Thymus (tissue), 11 donors: Measurements from ENCODE around the gene ANKIB1. TPM values are rescaled to one million over a fixed set of nuclear protein-coding genes. Genes with fewer than 3 reads are reported as not detected.
A peak's percentile ranks its signal among the peaks of the same experiment; 100 is the strongest.
"Not testable (repeated sequence)": the region's sequence is repeated elsewhere in the genome, so short reads cannot be mapped to it uniquely, and the experiment has no call there.

Experiments used
- DNase-seq, 9 donors: peaks; one replicate each; pipeline ENCODE4 v3.0.0-alpha.2; 2013; ENCODE audit warnings: low spot score in 9 of 9, low read depth in 6 of 9, missing footprints in 1 of 9
- H3K27ac ChIP-seq, 2 donors: one replicate each; pipeline ENCODE4 v1.5.1; 2013; ENCODE audit warnings: control low read depth in 1 of 2, low read depth in 1 of 2, low read length in 1 of 2, mild to moderate bottlenecking in 1 of 2, moderate library complexity in 1 of 2
- H3K27me3 ChIP-seq, 2 donors: one replicate each; pipeline ENCODE4 v1.5.1; 2013; ENCODE audit warnings: low read length in 1 of 2; ENCODE audit not compliant: control insufficient read depth in 2 of 2, insufficient read depth in 1 of 2
- H3K36me3 ChIP-seq, 2 donors: one replicate each; pipeline ENCODE4 v1.5.1; 2013; ENCODE audit warnings: low read length in 1 of 2, mild to moderate bottlenecking in 1 of 2, moderate library complexity in 1 of 2; ENCODE audit not compliant: control insufficient read depth in 2 of 2, insufficient read depth in 2 of 2
- H3K4me1 ChIP-seq, 2 donors: one replicate each; pipeline ENCODE4 v1.5.1; 2013; ENCODE audit warnings: low read length in 2 of 2; ENCODE audit not compliant: control insufficient read depth in 2 of 2, insufficient read depth in 2 of 2
- H3K4me3 ChIP-seq, 2 donors: one replicate each; pipeline ENCODE4 v1.5.1; 2013; ENCODE audit warnings: low read length in 2 of 2, control low read depth in 1 of 2, mild to moderate bottlenecking in 1 of 2
- H3K9me3 ChIP-seq, 2 donors: one replicate each; pipeline ENCODE4 v1.5.1; 2013; ENCODE audit warnings: low read length in 1 of 2, mild to moderate bottlenecking in 1 of 2; ENCODE audit not compliant: control insufficient read depth in 2 of 2, insufficient read depth in 1 of 2
- WGBS: extraction: QIAGEN DNeasy Blood & Tissue Kit; methylation state at CpG from one replicate; pipeline ENCODE4 v1.1.7; 2013; 5-methylcytosine and 5-hydroxymethylcytosine counted together
- polyA plus RNA-seq: library from polyadenylated mRNA; stranded (reverse); fragments of 200-250 nt; gene quantifications from one replicate; pipeline ENCODE4 v1.2.3, GENCODE V29; 2013
- total RNA-seq: library from RNA; stranded (reverse); fragments of 120-200 nt; gene quantifications from one replicate; pipeline ENCODE4 v1.2.4, GENCODE V29; 2013
- donor health status: healthy.

Gene ANKIB1
- total and polyA plus RNA-seq, 2 donors = 27.0 to 36.5 TPM

DNA sequence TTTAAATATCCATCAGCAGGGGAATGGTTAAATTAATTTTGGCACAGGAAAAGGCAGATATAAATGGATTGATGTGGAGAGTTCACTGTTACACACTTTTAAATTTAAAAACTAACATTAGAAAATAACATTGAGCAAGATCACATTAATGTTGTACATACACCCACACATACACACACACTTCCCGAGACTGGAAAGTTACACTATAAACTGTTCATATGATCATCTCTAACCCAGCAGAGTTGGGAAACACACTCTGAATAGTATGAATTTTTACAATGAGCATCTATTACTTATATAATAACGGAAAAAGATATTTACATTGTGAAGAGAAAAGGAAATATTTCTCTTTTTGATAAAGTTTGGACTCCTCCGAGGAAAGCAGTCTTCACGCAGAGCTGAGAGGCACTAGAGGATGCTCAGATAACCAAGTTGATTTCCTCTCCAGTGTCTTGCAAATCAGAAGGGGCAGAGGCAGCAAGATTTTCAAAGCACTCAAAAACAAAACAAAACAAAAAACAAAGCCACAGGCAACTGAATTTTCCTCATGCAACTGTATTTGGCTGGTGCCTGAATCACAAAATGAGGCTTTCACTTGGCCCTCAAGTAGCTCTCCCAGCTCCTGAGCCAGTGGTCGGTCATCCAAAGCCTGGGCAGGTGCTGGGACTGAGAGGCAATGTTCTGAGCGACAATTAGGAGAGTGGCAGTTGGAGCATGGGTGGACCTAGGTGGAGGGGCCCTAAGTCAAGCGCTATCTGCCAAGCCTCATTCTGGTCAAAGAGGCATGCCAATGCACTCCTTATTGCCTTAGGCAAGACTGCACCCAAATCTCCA, 191.1 kb downstream of the ANKIB1 start:
- Histone ChIP-seq H3K27ac (no peak overlapping the region), H3K36me3 (no peaks in the 10 kb centered on the region), H3K27me3 (no peaks in the 10 kb centered on the region), H3K4me1 (no peaks in the 10 kb centered on the region), H3K4me3 (no peak overlapping the region), H3K9me3 (no peaks in the 10 kb centered on the region)
- no peak for DNase-seq
- WGBS = 84% methylated on average over 7 of the region's 7 CpGs

GRCh38 chr7:92437956-92438491, 192.2 kb downstream of the ANKIB1 start:
- H3K4me3 ChIP-seq = no peak overlapping the region
- WGBS = 94% methylated on average over 6 of the region's 6 CpGs
- H3K9me3 ChIP-seq = no peaks in the 10 kb centered on the region

GRCh38 chr7:92442720-92443119, 196.9 kb downstream of the ANKIB1 start:
- not testable (repeated sequence) for H3K9me3 ChIP-seq, H3K27ac ChIP-seq, H3K36me3 ChIP-seq, DNase-seq, H3K4me1 ChIP-seq, H3K4me3 ChIP-seq, H3K27me3 ChIP-seq
- WGBS = 89% methylated on average over 2 of the region's 2 CpGs

More at GRCh38 chr7:92437956-92438491, 192.2 kb downstream of the ANKIB1 start:
- H3K4me1 ChIP-seq = no peaks in the 10 kb centered on the region
- H3K27ac ChIP-seq = no peak overlapping the region
- no peak for DNase-seq
- no peaks in the 10 kb centered on the region for H3K27me3 ChIP-seq
- H3K36me3 ChIP-seq = no peaks in the 10 kb centered on the region

DNA sequence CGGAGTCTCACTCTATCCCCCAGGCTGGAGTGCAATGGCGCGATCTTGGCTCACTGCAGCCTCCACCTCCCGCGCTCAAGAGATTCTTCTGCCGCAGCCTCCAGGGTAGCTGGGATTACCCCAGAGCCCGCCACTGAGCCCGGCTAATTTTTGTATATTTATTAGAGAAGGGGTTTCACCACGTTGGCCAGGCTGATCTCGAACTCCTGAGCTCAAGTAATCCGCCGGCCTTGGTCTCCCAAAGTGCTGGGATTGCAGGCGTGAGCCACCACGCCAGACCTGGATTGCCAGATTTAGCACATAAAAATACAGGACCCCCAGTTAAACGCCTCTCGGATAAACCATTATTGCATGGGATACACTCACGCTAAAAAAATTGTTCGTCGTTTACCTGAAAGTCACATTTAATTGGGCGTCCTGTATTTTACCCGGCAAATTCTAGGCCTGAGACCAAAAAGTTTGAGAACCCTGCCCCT, 201.1 kb downstream of the ANKIB1 start:
- peaks cover 3 to 13% of the 10 kb centered on the region in 2 donors for H3K36me3 ChIP-seq
- H3K4me3 ChIP-seq = peak overlapping the region; percentile 86 to 95
- H3K27ac ChIP-seq = peak overlapping the region; percentile 95 to 97
- no peaks in the 10 kb centered on the region for H3K9me3 ChIP-seq
- H3K4me1 ChIP-seq = peaks cover 6 to 10% of the 10 kb centered on the region in 2 donors
- peak in 3 of 9 donors; percentile 73 to 93 (median 81) for DNase-seq
- no peaks in the 10 kb centered on the region for H3K27me3 ChIP-seq
- 61% methylated on average over 21 of the region's 21 CpGs for WGBS

DNA sequence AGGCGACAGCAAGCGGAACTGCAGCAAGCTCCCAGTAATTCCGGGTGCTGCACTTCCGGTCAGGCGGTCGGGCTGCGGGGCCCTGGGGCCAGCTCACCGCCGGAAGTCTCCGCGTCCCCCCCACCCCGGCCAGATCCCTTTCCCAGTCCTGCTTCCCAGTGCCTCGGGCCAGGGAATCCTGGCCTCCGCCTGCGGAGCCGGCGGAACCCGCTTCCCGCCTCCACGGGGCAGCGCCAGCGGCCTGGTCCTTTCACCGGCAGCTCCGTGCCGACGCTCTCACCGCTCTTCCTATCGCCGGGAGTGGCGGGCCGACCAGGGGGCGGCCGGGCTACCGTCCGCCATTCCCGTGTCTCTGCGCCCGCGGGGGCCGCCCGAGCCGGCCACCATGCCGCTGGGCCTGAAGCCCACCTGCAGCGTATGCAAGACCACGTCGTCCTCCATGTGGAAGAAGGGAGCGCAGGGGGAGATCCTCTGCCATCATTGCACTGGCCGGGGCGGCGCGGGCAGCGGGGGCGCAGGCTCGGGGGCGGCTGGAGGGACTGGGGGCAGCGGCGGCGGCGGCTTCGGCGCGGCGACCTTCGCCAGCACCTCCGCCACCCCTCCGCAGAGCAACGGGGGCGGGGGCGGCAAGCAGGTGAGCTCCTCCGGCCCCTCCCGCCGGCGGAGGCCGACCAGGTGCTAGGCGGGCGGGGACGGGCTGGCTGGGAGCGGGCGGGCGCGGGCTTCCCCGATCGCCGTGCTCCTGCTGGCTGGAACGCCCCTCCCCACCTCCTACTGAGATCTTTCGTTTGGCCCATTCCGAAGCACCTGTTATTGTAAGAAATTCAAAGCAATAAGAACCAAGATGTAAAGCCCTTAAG, 201.8 kb downstream of the ANKIB1 start, which contains the start of gene GATAD1:
Gene GATAD1, plus strand, starts transcription at position 138 of the 860 bp plus-strand sequence. Its CDS starts 248 bp downstream, at position 386.
- peaks cover 6 to 13% of the 10 kb centered on the region in 2 donors for H3K36me3 ChIP-seq
- H3K27me3 ChIP-seq = no peaks in the 10 kb centered on the region
- H3K9me3 ChIP-seq = no peaks in the 10 kb centered on the region
- H3K4me1 ChIP-seq = peaks cover 6 to 10% of the 10 kb centered on the region in 2 donors
- under 1% methylated on average over 87 of the region's 87 CpGs for WGBS
- peak in 6 of 9 donors; percentile 74 to 85 (median 77) for DNase-seq
- peak within 1 kb of the TSS; percentile 95 to 97 for H3K27ac ChIP-seq
- peak within 1 kb of the TSS; percentile 86 to 95 for H3K4me3 ChIP-seq

GRCh38 chr7:92448205-92448747, 202.5 kb downstream of the ANKIB1 start:
- H3K4me3 ChIP-seq = peak overlapping the region; percentile 86 to 95
- peak; percentile 58 to 92 (median 69) for DNase-seq
- H3K9me3 ChIP-seq = no peaks in the 10 kb centered on the region
- WGBS = 2% methylated on average over 11 of the region's 11 CpGs
- peaks cover 6 to 18% of the 10 kb centered on the region in 2 donors for H3K36me3 ChIP-seq
- peaks cover 6 to 10% of the 10 kb centered on the region in 2 donors for H3K4me1 ChIP-seq
- H3K27ac ChIP-seq = peak overlapping the region; percentile 95 to 97
- no peaks in the 10 kb centered on the region for H3K27me3 ChIP-seq

Other genes starting within 250 kb of the ANKIB1 start
- gene CYP51A1, start 111.5 kb upstream of the ANKIB1 start, total RNA-seq = 14.7 TPM
- gene CYP51A1, start 111.5 kb upstream of the ANKIB1 start, polyA plus RNA-seq = 8.9 TPM
- 0.05 TPM for gene LRRD1, start 66.8 kb upstream of the ANKIB1 start, total RNA-seq
- gene LRRD1, start 66.8 kb upstream of the ANKIB1 start, polyA plus RNA-seq = 0.05 TPM
- 31.5 TPM for gene KRIT1, start 60 bp upstream of the ANKIB1 start, total RNA-seq
- 29.3 TPM for gene KRIT1, start 60 bp upstream of the ANKIB1 start, polyA plus RNA-seq
- 8.8 TPM for gene GATAD1, start 201.5 kb downstream of the ANKIB1 start, total RNA-seq
- gene GATAD1, start 201.5 kb downstream of the ANKIB1 start, polyA plus RNA-seq = 24.6 TPM
- not detected for gene ERVW-1, start 232.0 kb downstream of the ANKIB1 start, total RNA-seq
- 0.14 TPM for gene ERVW-1, start 232.0 kb downstream of the ANKIB1 start, polyA plus RNA-seq